ENCODE results near the gene CTTN. TPM values are rescaled to one million over a fixed set of nuclear protein-coding genes. Genes with fewer than 3 reads are reported as not detected.

CTTN gene
- total RNA-seq, 2 experiments from 2014 or later: 49.6 to 52.6 TPM

DNA sequence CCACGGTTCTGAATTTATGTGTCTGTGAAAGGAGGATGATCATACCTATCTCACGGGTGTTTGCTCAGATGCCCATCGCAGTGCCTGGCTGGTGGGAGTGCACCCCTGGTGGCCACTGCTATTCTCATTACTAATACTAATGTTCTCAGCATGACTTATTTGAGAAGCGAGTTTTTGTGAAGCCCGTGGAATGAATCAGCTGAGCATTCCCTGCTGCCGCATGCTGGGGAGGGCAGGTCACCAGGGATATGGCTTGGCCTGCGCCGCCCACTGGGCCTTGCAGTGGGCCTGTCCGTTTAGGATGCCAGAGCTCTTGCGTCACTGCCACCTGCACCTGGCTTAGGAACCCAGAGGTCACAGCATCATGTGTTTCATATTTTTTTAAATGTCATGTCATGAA lies 16.9 kb downstream of the CTTN start:
- Mint-ChIP-seq H3K36me3 (peaks cover 44% of the 10 kb centered on the region), H3K27me3 (no peaks in the 10 kb centered on the region), H3K27ac (no peak overlapping the region), H3K9me3 (no peaks in the 10 kb centered on the region), H3K4me3 (no peak overlapping the region), H3K4me1 (ENCODE audit: low read depth) (no peaks in the 10 kb centered on the region)
- intact Hi-C loops (cut with micrococcal nuclease): no loop called here
- DNase-seq: no peak
- CTCF ChIA-PET: no interaction called here
- POLR2A ChIA-PET: no interaction called here

DNA sequence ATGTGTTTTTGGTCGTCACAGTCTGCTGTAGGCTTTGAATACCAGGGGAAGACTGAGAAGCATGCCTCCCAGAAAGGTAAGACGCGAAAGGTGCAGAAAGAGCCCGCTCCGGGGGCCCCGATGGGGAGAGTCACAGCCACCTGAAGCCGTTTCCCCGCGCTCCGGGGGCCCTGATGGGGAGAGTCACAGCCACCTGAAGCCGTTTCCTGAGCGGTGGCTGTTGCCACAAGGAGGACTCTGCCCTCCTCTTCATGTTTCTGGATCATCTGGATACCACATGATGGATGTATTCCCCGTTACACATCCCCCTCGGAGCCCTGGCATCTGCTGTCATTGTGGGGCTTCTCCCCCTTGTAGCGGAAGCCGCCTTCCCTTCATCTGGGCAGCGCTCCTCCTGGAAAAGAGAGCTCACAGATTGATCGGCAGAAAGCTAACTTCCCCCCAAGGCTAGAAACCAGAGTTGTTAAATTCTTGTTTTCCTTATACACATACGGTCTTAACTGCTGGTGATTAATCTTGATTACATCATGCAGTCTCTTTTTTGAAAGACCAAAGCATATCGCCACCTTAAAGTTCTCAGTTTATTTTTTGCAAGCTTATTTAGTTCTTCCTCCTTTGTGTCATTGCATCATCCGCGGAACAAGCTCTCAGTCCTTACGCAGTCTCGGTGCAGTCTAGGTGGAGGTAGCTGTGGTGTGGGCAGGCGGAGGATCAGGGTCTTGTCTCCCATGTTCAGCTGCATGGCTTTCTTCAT lies 17.5 kb downstream of the CTTN start:
- Mint-ChIP-seq H3K27ac (no peak overlapping the region), H3K36me3 (peaks cover 40% of the 10 kb centered on the region), H3K9me3 (no peaks in the 10 kb centered on the region), H3K27me3 (no peaks in the 10 kb centered on the region), H3K4me1 (ENCODE audit: low read depth) (no peaks in the 10 kb centered on the region), H3K4me3 (no peak overlapping the region)
- no peak for DNase-seq
- CTCF ChIA-PET: interaction anchor here (0.6 kb wide), 1 partner anchor 76 kb away, joined by 3 read pairs; no protein-coding TSS in a partner anchor
- intact Hi-C loops (cut with micrococcal nuclease): no loop called here
- POLR2A ChIA-PET: no interaction called here

DNA sequence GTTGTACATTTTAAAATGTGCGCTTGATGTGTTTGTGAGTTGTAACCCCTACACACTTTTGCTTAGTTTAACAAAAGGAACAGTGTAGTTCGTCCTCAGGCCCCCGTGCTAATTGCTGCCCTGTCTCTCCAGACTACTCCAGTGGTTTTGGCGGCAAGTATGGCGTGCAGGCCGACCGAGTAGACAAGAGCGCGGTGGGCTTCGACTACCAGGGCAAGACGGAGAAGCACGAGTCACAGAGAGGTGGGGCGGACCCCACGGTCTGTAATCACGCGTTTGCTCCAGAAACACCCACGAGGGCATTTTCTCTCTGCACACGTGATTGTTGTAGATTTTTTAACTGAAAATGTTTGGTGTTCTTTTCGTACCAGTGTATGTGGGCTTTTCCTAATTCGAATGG lies 18.6 kb downstream of the CTTN start:
- no peak for DNase-seq
- Mint-ChIP-seq H3K36me3 (peaks cover 35% of the 10 kb centered on the region), H3K27ac (no peak overlapping the region), H3K9me3 (no peaks in the 10 kb centered on the region), H3K4me1 (ENCODE audit: low read depth) (no peaks in the 10 kb centered on the region), H3K4me3 (no peak overlapping the region), H3K27me3 (no peaks in the 10 kb centered on the region)
- POLR2A ChIA-PET: no interaction called here
- intact Hi-C loops (cut with micrococcal nuclease): no loop called here
- CTCF ChIA-PET: no interaction called here

DNA sequence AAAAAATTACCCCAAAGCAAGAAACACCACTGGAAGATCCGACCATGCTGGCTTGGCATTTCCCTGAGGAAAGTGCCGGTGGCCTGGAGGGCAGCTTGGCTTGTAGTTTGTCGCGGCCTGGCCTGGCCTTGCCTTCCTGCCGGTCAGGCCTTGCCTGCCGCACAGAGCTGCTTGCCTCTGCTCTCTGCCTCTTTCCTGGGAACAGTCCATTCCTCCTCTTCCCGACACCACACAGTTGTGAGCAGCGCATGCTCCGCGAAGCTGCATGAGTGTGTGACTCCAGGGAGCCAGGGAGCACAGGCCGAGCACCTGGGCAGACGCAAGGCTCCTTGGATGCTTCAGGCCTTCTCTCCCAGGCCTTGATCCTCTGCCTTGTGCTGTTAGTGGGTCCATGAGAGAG lies 19.8 kb downstream of the CTTN start:
- CTCF ChIA-PET: interaction anchor here (0.7 kb wide), 1 partner anchor 60 kb away, joined by 3 read pairs; no protein-coding TSS in a partner anchor

DNA sequence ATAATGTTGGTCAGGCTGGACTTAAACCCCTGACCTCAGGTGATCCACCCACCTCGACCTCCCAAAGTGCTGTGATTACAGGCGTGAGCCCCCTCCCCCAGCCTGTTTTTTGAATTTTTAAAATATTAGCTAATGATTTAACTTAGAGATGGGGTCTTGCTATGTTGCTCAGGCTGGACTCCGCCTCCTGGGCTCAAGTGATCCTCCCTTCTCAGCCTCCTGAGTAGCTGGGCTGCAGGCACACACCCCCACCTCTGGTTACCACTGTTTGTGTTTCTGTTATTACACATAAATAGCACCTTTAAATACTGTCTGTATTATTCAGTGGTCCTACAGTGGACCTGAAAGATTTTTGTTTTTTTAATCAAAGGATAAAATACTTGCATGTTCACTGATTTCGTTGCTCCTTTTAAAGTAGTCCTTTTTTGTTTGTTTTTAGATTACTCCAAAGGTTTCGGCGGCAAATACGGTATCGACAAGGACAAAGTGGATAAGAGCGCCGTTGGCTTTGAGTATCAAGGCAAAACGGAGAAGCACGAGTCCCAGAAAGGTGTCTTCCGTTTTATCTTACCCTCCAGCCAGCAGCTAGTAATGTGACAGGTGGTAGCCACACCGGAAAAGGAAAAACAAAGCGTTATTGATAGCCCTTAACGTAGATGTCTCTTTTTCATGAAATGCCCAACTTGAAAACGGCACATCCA lies 21.1 kb downstream of the CTTN start:
- intact Hi-C loops (cut with micrococcal nuclease): no loop called here

More for the DNA sequence above, 19.8 kb downstream of the CTTN start:
- intact Hi-C loops (cut with micrococcal nuclease): no loop called here
- Mint-ChIP-seq H3K4me3 (no peak overlapping the region), H3K9me3 (no peaks in the 10 kb centered on the region), H3K27me3 (no peaks in the 10 kb centered on the region), H3K27ac (no peak overlapping the region), H3K4me1 (ENCODE audit: low read depth) (no peaks in the 10 kb centered on the region), H3K36me3 (peaks cover 42% of the 10 kb centered on the region)
- POLR2A ChIA-PET: no interaction called here
- no peak for DNase-seq

DNA sequence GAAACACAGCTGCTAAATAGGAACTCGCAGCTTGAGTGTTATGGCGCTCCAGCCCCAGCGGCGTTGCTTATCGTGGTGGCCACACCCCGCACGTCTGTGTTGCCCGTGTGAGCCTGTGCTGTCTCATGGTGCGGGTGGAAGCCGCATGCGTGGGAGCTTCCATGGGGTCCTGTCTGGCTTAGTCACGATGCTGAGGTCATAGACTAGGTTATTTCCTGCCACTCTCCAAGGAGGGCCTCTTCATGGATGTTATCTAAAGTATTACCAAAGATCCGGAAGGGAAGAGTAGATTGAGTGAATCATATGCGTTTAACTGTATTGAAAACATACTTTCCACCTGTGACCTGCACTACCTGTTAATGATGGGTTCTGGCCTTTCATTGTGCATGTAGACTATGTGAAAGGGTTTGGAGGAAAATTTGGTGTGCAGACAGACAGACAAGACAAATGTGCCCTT lies 21.7 kb downstream of the CTTN start:
- Mint-ChIP-seq H3K27me3 (no peaks in the 10 kb centered on the region), H3K4me1 (ENCODE audit: low read depth) (peaks cover 4% of the 10 kb centered on the region), H3K36me3 (peaks cover 39% of the 10 kb centered on the region), H3K9me3 (no peaks in the 10 kb centered on the region), H3K4me3 (no peak overlapping the region), H3K27ac (no peak overlapping the region)
- ChIA-PET CTCF (no interaction called here), POLR2A (no interaction called here)
- no peak for DNase-seq
- intact Hi-C loops (cut with micrococcal nuclease): no loop called here

More for the DNA sequence above, 21.1 kb downstream of the CTTN start:
- H3K4me1 Mint-ChIP-seq (ENCODE audit: low read depth): peaks cover 4% of the 10 kb centered on the region
- H3K36me3 Mint-ChIP-seq: peaks cover 43% of the 10 kb centered on the region
- CTCF ChIA-PET: no interaction called here
- no peaks in the 10 kb centered on the region for H3K9me3 Mint-ChIP-seq
- H3K27me3 Mint-ChIP-seq: no peaks in the 10 kb centered on the region
- no peak overlapping the region for H3K4me3 Mint-ChIP-seq
- POLR2A ChIA-PET: no interaction called here
- no peak for DNase-seq
- no peak overlapping the region for H3K27ac Mint-ChIP-seq

DNA sequence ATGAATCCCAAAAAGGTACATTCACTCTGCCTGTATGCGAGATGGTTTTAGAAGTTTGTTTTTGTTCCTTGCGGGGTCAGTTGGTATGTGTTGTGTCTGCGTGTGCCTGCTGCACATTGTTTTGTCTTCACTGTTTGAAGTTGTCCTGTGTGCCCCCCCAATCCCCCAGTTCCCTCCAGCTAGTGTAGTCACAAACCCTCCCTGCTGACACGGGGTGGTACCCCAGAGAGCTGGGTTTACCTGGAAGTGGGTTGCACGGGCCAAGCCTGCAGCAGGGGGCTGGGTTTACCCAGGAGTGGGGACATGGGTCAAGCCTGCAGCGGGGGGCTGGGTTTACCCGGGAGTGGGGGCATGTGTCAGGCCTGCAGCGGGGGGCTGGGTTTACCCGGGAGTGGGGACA lies 22.2 kb downstream of the CTTN start:
- H3K36me3 Mint-ChIP-seq: peaks cover 35% of the 10 kb centered on the region
- CTCF ChIA-PET: no interaction called here
- H3K27ac Mint-ChIP-seq: no peak overlapping the region
- peaks cover 4% of the 10 kb centered on the region for H3K4me1 Mint-ChIP-seq (ENCODE audit: low read depth)
- POLR2A ChIA-PET: no interaction called here
- no peaks in the 10 kb centered on the region for H3K9me3 Mint-ChIP-seq
- no peaks in the 10 kb centered on the region for H3K27me3 Mint-ChIP-seq
- intact Hi-C loops (cut with micrococcal nuclease): no loop called here
- no peak for DNase-seq
- H3K4me3 Mint-ChIP-seq: no peak overlapping the region

DNA sequence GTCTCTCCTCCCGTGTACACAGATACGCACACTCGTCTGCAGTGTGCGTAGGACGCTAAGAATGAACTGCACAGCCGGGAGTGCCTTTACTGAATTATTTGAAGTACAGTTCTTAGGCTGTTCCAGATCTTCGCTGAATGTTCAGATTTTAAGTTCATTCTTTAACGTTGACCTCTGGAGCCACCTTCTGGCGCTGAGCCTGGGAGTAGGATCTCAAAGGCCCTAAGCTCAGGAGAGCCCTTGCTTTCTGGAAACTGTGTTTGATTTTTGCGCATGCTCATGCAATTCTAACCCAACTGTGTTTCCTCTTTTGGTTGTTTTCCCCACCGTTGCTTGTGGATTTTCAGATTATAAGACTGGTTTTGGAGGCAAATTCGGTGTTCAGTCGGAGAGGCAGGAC lies 22.8 kb downstream of the CTTN start:
- Mint-ChIP-seq H3K27me3 (no peaks in the 10 kb centered on the region), H3K4me1 (ENCODE audit: low read depth) (peaks cover 4% of the 10 kb centered on the region), H3K36me3 (peaks cover 35% of the 10 kb centered on the region), H3K4me3 (no peak overlapping the region), H3K27ac (no peak overlapping the region), H3K9me3 (no peaks in the 10 kb centered on the region)
- POLR2A ChIA-PET: no interaction called here
- CTCF ChIA-PET: no interaction called here
- DNase-seq: peak; percentile 20
- intact Hi-C loops (cut with micrococcal nuclease): no loop called here

DNA sequence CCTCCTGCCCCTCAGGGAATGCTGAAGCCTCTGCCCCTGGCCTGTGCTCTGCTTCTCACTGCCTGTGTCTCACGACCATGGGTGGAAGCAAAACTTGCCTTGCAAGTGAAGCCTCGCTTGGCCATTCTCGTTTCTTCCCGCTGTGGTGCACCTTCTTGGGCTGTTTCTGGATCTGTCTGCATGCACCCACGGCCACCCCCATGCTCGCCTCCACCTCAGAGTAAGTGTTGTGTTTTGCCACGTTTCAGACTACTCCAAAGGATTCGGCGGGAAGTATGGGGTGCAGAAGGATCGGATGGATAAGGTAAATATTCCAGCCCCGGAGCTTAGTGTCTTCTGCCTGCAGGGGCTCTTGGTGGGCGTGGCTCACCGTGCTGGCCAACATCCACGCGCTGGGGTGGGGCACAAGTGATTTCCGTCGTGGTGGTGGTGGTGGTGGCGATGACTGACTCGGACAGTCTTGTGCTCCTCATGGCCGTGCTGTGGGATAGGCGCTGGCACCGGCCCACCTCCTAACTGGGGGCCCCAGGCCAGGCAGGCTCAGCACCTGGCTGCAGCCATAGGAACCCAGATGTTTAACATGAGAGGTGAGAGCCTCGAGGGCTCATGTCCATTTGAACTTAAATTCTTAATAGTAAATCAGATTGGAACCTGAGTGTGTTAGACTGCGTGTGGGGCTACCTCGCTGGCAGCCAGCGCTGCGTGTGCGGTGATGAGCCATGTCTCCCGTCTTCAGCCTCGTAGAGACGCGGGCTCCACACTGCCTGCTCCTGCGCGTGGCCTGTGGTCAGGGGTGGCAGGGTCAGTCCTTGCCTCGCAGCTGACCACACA lies 24.6 kb downstream of the CTTN start:
- CTCF ChIA-PET: no interaction called here
- Mint-ChIP-seq H3K36me3 (peaks cover 32% of the 10 kb centered on the region), H3K9me3 (no peaks in the 10 kb centered on the region), H3K27me3 (no peaks in the 10 kb centered on the region), H3K4me3 (no peak overlapping the region), H3K27ac (no peak overlapping the region), H3K4me1 (ENCODE audit: low read depth) (peaks cover 4% of the 10 kb centered on the region)
- intact Hi-C loops (cut with micrococcal nuclease): no loop called here
- POLR2A ChIA-PET: no interaction called here
- DNase-seq: no peak

DNA sequence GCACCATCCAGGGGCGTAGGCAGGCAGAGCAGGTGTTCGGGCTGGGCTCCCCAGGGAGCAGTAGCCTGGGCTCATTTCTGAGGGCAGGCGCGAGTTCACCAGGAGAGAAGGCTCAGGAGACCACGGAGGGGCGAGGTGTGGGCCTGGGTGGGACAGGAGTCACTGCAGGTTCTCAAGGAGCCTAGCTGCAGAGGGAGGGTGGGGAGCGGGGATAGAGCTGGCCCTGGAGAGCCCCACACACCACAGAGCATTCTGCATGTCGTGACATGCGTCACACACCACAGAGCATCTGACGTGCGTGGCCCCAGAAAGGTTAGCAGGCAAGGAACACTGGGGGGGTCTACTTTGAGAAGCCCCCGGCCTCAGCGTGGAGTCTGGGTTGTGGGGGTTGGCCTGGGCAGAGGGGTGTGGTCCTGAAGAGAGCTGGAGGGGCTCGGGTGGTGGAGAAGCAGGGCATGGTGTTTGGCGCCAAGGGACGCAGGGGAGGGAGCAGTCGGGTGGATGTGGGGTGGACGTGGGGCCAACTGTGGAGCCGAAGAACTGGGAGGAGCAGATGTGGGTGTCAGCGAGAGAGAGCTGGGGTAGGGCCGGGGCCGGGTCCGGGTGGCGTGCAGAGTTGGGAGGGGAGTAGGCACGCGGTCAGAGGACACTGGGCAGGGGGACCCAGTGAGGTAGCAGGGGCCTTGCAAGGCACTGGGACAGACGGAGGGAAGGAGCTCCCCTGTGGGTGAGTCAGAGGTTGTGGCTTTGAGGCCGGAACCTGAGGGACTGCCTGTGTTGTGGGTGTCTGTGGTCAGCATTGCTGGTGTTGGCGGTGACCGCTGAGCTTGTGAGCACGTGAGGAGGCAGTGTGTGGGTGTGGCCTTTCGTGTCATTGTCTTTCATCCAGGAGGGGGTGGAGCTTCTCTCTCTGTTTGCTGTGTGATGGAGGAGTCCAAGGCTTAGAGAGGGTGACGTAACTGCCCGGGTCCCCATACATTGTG lies 25.5 kb downstream of the CTTN start:
- Mint-ChIP-seq H3K27me3 (no peaks in the 10 kb centered on the region), H3K4me1 (ENCODE audit: low read depth) (peaks cover 4% of the 10 kb centered on the region), H3K4me3 (no peak overlapping the region), H3K27ac (no peak overlapping the region), H3K9me3 (no peaks in the 10 kb centered on the region), H3K36me3 (peaks cover 32% of the 10 kb centered on the region)
- ChIA-PET CTCF (interaction anchor here (0.8 kb wide), 1 partner anchor 44 kb away, joined by 3 read pairs; no protein-coding TSS in a partner anchor), POLR2A (interaction anchor here (1.3 kb wide), 1 partner anchor 25 kb away, joined by 6 read pairs; the partner anchor contains the start of gene CTTN)
- intact Hi-C loops (cut with micrococcal nuclease): no loop called here
- DNase-seq: peak; percentile 63

DNA sequence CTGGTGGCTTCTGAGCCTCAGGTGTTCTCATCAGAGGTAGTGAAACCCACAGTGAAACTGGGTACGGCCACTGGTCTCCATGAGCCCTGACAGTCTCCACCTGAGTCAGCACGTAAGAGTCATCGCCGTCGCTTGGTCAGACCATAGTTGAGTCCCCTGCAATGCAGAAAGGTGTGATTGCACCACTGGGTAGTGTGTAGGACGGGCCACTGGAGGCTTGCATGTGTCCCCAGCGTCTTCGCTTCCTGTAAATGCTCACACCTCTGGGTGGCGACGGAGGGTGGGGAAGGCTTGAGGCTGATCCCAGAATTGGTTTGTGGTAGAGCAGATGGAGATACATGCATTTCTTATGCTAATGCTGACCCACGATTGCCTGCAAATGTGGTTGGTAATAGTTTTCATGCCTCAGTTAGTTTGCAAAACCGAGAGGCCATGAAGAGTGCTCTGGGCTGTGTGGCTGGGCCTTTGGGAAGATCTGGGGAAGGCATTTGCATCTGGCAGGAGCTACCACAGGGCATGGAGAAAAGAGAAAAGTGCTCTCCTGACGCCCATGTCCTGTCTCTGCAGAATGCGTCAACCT lies 26.5 kb downstream of the CTTN start:
- Mint-ChIP-seq H3K27ac (no peak overlapping the region), H3K27me3 (no peaks in the 10 kb centered on the region), H3K9me3 (no peaks in the 10 kb centered on the region), H3K4me1 (ENCODE audit: low read depth) (peaks cover 4% of the 10 kb centered on the region), H3K4me3 (no peak overlapping the region), H3K36me3 (peaks cover 30% of the 10 kb centered on the region)
- intact Hi-C loops (cut with micrococcal nuclease): no loop called here
- no peak for DNase-seq
- ChIA-PET CTCF (no interaction called here), POLR2A (interaction anchor here (1.3 kb wide), 1 partner anchor 26 kb away, joined by 6 read pairs; the partner anchor contains the start of gene CTTN)
